ENCODE results near the gene LRRIQ4.

- no peak for TF ChIP-seq EZH2phosphoT487 (IDR thresholded peaks at IDR 0.05; ENCODE audit: insufficient read depth, low read depth)
- no peak for TF ChIP-seq EZH2 (IDR thresholded peaks at IDR 0.05; ENCODE audit: insufficient read depth, poor library complexity, severe bottlenecking)
These were observed 67.3 kb downstream of the LRRIQ4 start for GRCh38 chr3:169879845-169880575.
